Spleen (tissue), 7 donors: Measurements from ENCODE around the gene MAP3K8.

Experiments used
- CTCF ChIP-seq, 11 experiments: fragments of 200-600 bp in 7 of 11; fragments of 450-650 bp in 4 of 11; sonication (generic) in 4 of 11; IDR thresholded peaks in 8 of 11; conservative IDR thresholded peaks in 3 of 11; 1 replicate in 7 of 11; 2 replicates in 4 of 11; pipeline versions ENCODE4 v1.4.0 to v1.8.0; 2016 to 2021; ENCODE audit warnings: antibody characterized with exemption in 11 of 11, inconsistent platforms in 4 of 11, mild to moderate bottlenecking in 1 of 11
- POLR2AphosphoS5 ChIP-seq, 3 donors: sonication (generic); formaldehyde crosslinking; IDR thresholded peaks; one replicate each; pipeline ENCODE4 v1.5.1; 2017; ENCODE audit warnings: antibody characterized with exemption in 3 of 3
- donor health status: DM: no; HTN: no; CAD: no; lungs with moderate emphysema.
- donor health status: DM: no; HTN: no; CAD: no.
- donor health status: DM: no; HTN: no; CAD: no.

GRCh38 chr10:30453764-30454527 is 20.0 kb downstream of the MAP3K8 start:
- TF ChIP-seq CTCF (IDR thresholded peaks at IDR 0.05 in 8 of 11, conservative IDR thresholded peaks at IDR 0.05 in 3 of 11) (no peak), POLR2AphosphoS5 (IDR thresholded peaks at IDR 0.05) (peak in 1 of 3 donors; percentile 10)
